HepG2 (cell line): ENCODE measurements around the gene CDC6. TPM values are rescaled to one million over a fixed set of nuclear protein-coding genes. Genes with fewer than 3 reads are reported as not detected.

Source experiments
- ARID4A ChIP-seq: sonication (generic); formaldehyde crosslinking; IDR thresholded peaks from 2 replicates; pipeline ENCODE4 v1.5.0; 2020; ENCODE audit warnings: mild to moderate bottlenecking, missing genetic modification reagents, borderline replicate concordance
- ARNTL ChIP-seq: sonication (generic); formaldehyde crosslinking; IDR thresholded peaks from 2 replicates; pipeline ENCODE4 v1.4.0; 2020; ENCODE audit warnings: mild to moderate bottlenecking, missing genetic modification reagents
- BATF2 ChIP-seq: sonication (generic); formaldehyde crosslinking; IDR thresholded peaks from 2 replicates; pipeline ENCODE4 v1.8.0; 2022; ENCODE audit warnings: mild to moderate bottlenecking, missing genetic modification reagents, moderate library complexity
- CSRNP1 ChIP-seq: sonication (generic); formaldehyde crosslinking; IDR thresholded peaks from 2 replicates; pipeline ENCODE4 v1.8.1; 2023; ENCODE audit warnings: mild to moderate bottlenecking, missing genetic modification reagents
- GFI1 ChIP-seq: sonication (generic); formaldehyde crosslinking; IDR thresholded peaks from 2 replicates; pipeline ENCODE4 v1.5.0; 2020; ENCODE audit warnings: missing genetic modification reagents, mild to moderate bottlenecking, borderline replicate concordance
- MEIS1 ChIP-seq: sonication (generic); formaldehyde crosslinking; IDR thresholded peaks from 2 replicates; pipeline ENCODE4 v1.9.0; 2021; ENCODE audit warnings: mild to moderate bottlenecking, missing genetic modification reagents, moderate library complexity, borderline replicate concordance
- MXD4 ChIP-seq: IDR thresholded peaks from 2 replicates; pipeline ENCODE4 v1.6.1; 2016; ENCODE audit warnings: mild to moderate bottlenecking, missing biosample characterization, missing genetic modification reagents
- NCOA5 ChIP-seq: sonication (generic); formaldehyde crosslinking; IDR thresholded peaks from 2 replicates; pipeline ENCODE4 v1.4.0; 2020; ENCODE audit warnings: missing genetic modification reagents
- PATZ1 ChIP-seq: sonication (generic); formaldehyde crosslinking; IDR thresholded peaks from 2 replicates; pipeline ENCODE4 v1.4.0; 2020; ENCODE audit warnings: missing genetic modification reagents
- RERE ChIP-seq: IDR thresholded peaks from 2 replicates; pipeline ENCODE4 v1.6.1; 2016; ENCODE audit warnings: low read depth, missing genetic modification reagents, missing compliant biosample characterization
- ZSCAN9 ChIP-seq: IDR thresholded peaks from 2 replicates; pipeline ENCODE4 v1.6.1; 2016; ENCODE audit warnings: borderline replicate concordance
- polyA plus RNA-seq, 8 experiments: library from polyadenylated mRNA; depleted of rRNA in 3 of 8; stranded (reverse) in 7 of 8; unstranded in 1 of 8; fragments of >200 nt; fragmentation: Illumina TruSeq in 4 of 8; extraction: Trizol in 4 of 8; gene quantifications; 2 replicates each; pipeline versions ENCODE4 v1.2.1 to v1.2.3, GENCODE V29; 2011 to 2016; ENCODE audit warnings: low read depth in 4 of 8, missing spikeins in 1 of 8, mixed read lengths in 1 of 8; ENCODE audit not compliant: insufficient read depth in 1 of 8
- total RNA-seq, 5 experiments: library from RNA; depleted of rRNA; stranded (reverse); fragments of >200 nt; fragmentation: Illumina TruSeq; extraction: Trizol; gene quantifications; 2 replicates each; pipeline ENCODE4 v1.2.3, GENCODE V29; 2016; ENCODE audit warnings: low read depth in 1 of 5

The CDC6 gene
- total and polyA plus RNA-seq, 2 of the 13 experiments (the other 11 are each of a cell fraction or from before 2014, with no cell fraction given), result 17.4 to 114 TPM

- 0 out of 2 replicates have a peak, but pooled peaks have one; percentile 83 for TF ChIP-seq CSRNP1 (CRISPR knock-in tag)
- peak; percentile 94 for TF ChIP-seq ARNTL (CRISPR knock-in tag)
- peak; percentile 85; the same call in 1 of the 2 replicates for TF ChIP-seq RERE
- TF ChIP-seq BATF2 (CRISPR knock-in tag), result no peak
- TF ChIP-seq MXD4 (CRISPR knock-in tag), result peak; percentile 39; the same call in 1 of the 2 replicates
- peak; percentile 89; the same call in 1 of the 2 replicates for TF ChIP-seq MEIS1 (CRISPR knock-in tag)
- peak; percentile 67; the same call in 1 of the 2 replicates for TF ChIP-seq ZSCAN9
- peak; percentile 96 for TF ChIP-seq PATZ1 (CRISPR knock-in tag)
- TF ChIP-seq NCOA5 (CRISPR knock-in tag), result no peak
- peak; percentile 91 for TF ChIP-seq ARID4A (CRISPR knock-in tag)
- peak; percentile 89 for TF ChIP-seq GFI1 (CRISPR knock-in tag)
Measured at GRCh38 chr17:40352779-40353394, 65.2 kb downstream of the CDC6 start (continued).
